Glomerular visceral epithelial cell (primary cell): ENCODE results near the gene FZD7.

ENCODE experiments used
- DNase-seq: peaks from one replicate; pipeline ENCODE4 v3.0.0-alpha.2; 2016; ENCODE audit errors: extremely low spot score

FZD7 gene

GRCh38 chr2:202033317-202034248 lies at the start of gene FZD7:
Gene FZD7 (plus strand): TSS chr2:202033855. CDS start chr2:202034648, 793 bp downstream.
- DNase-seq: peak; percentile 98

GRCh38 chr2:201984333-201984732 lies 49.3 kb upstream of the FZD7 start:
- DNase-seq: no peak

- DNase-seq: no peak
Observed at GRCh38 chr2:201984800-201985525, 48.7 kb upstream of the FZD7 start.

GRCh38 chr2:201985728-201986462 lies 47.8 kb upstream of the FZD7 start:
- DNase-seq: no peak

GRCh38 chr2:201986463-201986735 lies 47.3 kb upstream of the FZD7 start:
- DNase-seq: no peak

DNA sequence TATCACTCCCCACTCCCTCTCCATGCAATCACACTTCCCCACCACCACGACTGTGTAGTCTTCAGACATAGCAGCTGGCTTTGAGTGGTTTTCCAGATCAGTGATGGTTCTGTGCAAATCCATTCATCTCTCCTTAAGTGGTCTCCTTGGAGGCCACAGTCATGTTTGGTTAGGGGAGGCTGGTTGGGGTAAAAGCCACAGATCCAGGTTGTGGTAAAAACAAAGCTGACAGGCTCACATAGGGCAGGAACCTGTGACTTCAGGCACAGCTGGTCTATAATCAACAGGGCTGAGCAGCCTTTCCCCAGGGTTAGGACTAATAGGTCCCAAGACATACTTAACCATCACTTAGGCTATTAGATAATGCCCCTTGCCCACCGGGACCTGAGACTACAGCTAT lies 46.2 kb upstream of the FZD7 start:
- peak; percentile 49 for DNase-seq

DNA sequence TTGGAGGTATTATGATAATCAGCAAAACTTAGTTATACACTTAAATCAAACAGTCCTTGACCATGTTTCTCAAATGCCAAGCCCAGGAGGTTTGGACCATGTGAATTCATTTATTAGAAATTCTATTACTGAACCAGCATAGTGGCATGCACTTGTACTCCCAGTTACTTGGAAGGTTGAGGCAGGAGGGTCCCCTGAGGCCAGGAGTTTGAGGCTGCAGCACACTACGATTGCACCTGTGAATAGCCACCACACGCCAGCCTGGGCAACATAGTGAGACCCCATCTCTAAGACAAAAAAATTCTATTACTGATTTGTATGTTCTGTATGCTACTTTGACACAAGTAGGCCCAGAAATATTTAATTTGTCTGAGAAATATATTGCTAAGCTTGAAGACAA lies 43.6 kb upstream of the FZD7 start:
- no peak for DNase-seq

DNA sequence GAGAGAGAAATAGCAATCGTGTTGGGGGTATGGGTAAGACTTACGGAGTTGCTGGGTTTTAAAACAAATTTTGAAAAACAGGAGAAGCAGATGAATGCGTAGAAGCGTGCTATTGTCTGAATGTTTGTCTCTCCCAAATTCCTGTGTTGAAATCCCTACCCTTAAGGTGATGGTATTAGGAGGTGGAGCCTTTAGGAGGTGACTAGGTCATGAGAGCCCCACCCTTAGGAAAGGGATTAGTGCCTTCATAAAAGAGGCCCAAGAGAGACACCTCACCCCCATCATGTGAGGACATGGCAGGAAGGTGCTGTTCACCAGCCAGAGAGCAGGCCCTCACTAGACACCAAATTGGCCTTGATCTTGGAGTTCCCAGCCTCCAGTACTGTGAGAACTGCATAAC lies 40.7 kb upstream of the FZD7 start:
- DNase-seq: no peak

DNA sequence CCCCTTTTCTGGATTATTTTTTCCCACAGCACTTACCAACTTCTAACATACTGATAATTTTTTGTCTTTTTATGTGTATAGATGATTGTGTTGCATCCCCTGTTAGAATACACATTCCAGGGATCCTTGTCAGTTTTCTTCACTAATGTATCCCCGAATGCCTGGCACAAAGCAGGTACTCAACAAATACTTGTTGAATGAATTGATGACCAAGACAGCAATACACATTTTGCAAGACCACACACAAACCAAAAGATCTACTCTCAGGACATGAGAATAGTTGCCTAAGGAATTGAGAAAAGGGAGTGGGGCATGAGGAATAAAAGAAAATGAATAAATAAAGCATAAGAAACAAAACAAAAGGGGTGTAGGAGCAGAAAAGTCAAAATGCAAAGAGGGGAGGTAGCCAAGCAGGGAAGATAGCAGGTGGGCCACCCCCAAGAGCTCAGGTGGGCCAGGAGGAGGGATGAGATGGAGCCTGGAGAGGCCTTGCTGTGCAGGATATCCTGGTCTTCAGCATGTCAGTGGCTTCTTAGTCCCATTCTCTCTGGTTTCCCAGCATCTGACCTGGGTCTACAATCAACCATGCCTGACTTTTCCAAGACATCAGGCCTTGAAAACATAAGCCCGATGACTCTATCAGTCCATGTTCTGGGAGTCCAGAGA lies 38.5 kb upstream of the FZD7 start:
- DNase-seq: no peak

DNA sequence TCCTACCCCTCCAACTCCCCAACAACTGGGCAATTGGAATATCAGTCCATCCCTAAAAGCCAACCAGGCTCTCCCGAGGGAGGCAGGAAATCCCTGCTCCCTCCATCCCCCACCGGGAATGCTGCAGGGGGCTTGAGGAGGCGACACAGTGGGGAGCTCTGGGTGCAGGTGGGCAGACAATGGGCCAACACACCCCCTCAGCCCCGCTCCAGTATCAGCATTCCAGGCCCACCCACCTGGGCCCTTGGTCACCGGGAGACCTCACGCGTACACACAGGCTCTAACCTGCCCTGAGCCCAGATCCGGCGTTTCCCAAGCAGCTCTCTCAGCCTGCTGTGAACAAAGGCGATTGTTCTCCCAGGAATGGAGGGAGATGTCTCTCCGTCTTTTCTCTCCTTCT lies 37.6 kb upstream of the FZD7 start:
- no peak for DNase-seq

- DNase-seq: no peak
Observed at GRCh38 chr2:201996679-201997314, 36.9 kb upstream of the FZD7 start.

DNA sequence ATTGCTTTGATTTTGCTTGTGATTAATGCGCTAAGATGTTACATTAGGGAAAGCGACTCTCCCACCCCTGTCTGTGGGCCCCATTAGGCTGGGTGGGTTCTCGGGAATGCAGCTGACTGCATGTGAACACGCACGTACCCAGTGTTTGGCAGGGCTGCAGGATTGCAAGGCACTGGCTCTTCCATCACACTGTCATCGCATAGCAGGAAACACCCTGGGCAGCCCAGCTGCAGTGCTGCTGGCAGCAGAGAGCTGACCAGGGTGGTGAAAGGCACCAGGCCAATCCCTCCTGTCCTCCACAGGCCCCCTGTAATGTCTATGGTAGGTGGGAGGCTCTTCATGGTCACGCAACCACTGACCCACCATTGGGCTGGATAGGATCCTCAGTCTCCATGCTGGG lies 34.4 kb upstream of the FZD7 start:
- DNase-seq: no peak

DNA sequence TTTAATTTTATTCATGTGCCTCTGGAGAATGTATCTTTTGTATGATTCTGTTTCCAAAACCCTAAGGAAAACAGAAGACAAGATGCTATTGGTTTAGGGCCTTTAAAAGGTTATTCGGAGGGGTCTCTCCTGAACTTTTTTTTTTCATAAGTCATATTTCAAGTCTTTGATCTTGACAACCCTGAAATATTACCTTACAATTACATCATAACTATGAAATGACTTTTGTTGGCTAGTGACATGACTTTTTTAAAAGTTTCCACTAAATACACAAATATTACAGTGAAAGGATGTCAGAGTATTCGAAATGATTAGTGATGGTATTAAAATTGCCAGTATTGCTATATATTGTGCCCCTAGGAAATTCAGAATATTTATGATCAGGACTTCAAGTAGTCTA lies 31.8 kb upstream of the FZD7 start:
- DNase-seq: no peak

GRCh38 chr2:202002381-202002780 lies 31.3 kb upstream of the FZD7 start:
- DNase-seq: no peak

DNA sequence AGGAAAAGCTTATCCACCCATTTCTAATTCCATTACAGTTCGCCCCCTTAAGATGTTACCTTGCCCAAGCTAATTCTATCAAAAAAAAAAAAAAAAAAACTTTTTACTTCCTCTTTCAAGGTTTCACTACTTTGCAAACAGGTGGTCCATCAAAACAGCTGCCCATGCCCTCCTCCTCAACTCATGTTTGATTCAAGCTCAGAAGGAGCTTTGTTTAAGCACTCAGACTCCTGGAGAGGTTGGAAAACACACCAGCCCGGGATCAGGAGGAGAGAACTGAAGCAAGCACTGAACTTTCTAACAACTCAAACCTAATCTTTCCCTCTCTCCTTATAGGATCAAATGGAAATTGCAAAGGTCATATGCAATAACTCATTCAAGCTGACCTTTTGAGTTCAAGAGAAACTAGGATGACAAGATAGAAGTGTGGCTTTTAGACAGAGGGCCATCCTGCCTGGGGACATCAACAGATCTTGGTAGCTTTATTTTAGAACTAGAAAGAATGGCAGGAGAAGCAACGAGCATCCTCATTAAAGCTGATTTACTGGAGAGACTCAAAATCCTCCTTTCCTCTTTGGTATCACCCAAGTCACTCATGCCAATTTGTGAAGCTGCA lies 28.3 kb upstream of the FZD7 start:
- DNase-seq: no peak

DNA sequence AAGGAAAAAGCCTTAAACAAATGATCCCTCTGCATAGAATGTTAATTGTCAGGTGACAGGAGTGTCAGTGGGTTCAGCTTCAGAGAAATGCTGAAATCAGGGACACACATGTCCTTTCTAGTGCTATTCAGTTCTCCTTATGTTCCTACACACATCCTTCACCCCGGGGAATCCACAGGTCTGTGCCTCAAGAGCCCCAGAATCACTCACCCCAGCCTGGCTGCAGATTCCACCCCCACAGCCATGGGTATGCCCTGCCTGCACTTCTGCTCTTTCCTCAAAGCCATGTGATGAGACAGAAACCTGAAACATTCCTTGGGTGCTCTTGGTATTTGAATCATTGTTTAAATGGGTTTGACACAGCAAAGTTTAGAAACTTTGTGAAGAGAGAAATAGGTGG lies 27.4 kb upstream of the FZD7 start:
- no peak for DNase-seq

DNA sequence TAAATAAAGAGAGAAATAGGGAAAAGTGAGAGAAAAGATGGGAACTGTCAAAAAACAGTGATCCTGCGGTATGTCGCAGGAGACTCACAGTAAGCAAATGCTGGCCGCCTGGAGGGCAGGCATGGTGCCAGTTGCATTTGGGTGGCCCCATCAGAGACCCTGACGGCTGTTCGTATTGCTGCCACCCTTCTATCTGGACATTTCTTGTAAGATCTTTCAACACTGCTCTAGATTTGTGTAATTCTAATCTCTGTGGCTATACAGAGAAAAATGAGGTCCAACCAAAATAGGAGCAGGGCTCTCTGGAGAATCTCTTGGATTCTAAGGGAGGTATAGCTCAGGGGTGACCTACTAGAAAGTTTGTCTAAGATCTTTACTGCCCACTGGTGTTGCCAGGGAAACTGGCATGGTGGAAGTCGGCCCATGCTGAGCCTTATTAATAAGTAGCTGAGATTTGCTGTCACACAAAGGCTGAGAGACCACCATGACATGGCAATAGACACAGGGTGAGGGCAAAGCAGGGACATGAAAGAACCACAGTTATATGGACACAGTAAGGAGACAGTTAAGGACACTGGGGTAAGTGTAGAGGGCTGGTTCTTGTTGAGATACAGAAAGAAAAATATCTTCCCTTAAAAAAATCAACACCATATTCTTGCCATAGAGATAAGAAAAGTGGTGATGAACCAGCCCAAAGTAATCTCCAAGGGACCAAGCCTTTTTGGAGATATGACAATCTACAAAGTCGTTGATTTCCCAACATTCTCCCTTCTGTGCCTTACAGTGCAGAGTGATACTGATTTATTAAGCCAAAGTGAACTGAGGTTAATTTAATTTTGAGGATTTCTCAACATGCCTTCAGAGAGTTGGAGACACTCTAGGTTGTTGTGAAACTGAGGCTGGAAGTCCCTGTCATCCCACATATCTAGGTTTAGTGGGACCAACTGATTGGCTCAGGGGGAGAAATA lies 26.4 kb upstream of the FZD7 start:
- no peak for DNase-seq

- no peak for DNase-seq
Observed at GRCh38 chr2:202007983-202008354, 25.7 kb upstream of the FZD7 start.

GRCh38 chr2:202009019-202009481 lies 24.6 kb upstream of the FZD7 start:
- no peak for DNase-seq

DNA sequence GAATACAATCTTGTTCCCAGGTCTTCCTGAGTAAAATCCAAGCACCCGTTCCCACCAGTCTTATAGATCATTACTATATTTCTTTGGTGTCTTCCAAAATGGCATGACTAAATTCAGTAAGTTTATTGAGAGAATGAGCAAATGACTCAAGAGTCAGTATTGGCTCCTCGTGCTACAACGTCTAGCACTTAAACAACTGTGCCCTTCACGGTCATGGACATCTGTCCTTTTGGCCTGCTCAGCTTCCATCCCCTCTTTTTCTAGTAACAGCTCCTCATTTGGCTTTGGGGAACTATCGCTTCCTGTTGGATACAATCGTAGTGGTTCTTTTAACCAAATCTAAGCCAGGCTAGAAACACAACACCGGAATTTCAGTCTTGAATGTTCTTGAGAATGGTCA lies 24.1 kb upstream of the FZD7 start:
- DNase-seq: no peak
